SK-N-SH treated with all-trans-retinoic acid at 6 μM for 48 hours (cell line): ENCODE measurements around the gene C2CD3.
A peak's percentile ranks its signal among the peaks of the same experiment; 100 is the strongest.

Experiments used
- ATAC-seq: fragments of 200-7000 bp; cut with Tn5 transposase; 3 replicates; pipeline ENCODE4 v1.9.1; 2020; ENCODE audit warnings: mild to moderate bottlenecking, moderate library complexity
- ARNTL ChIP-seq: fragments of 450-650 bp; formaldehyde crosslinking; IDR thresholded peaks from 2 replicates; pipeline ENCODE4 v1.5.0; 2020; ENCODE audit warnings: low read depth, mild to moderate bottlenecking, moderate library complexity, borderline replicate concordance
- BACH2 ChIP-seq: fragments of 250-450 bp; sonication (Bioruptor Pico); IDR thresholded peaks from 2 replicates; pipeline ENCODE4 v1.9.0; 2021; ENCODE audit warnings: mild to moderate bottlenecking, borderline replicate concordance
- CSDC2 ChIP-seq: fragments of 250-450 bp; sonication (Bioruptor Pico); IDR thresholded peaks from 2 replicates; pipeline ENCODE4 v1.5.0; 2020; ENCODE audit warnings: mild to moderate bottlenecking, moderate library complexity
- CSRNP3 ChIP-seq: fragments of 250-450 bp; sonication (Bioruptor Pico); IDR thresholded peaks from 2 replicates; pipeline ENCODE4 v1.5.1; 2021; ENCODE audit warnings: mild to moderate bottlenecking, moderate library complexity
- ESRRG ChIP-seq: fragments of 250-450 bp; sonication (Bioruptor Pico); IDR thresholded peaks from 2 replicates; pipeline ENCODE4 v1.6.1; 2021; ENCODE audit warnings: mild to moderate bottlenecking
- GLIS3 ChIP-seq: fragments of 250-450 bp; sonication (Bioruptor Pico); IDR thresholded peaks from 2 replicates; pipeline ENCODE4 v1.5.0; 2020; ENCODE audit warnings: mild to moderate bottlenecking, moderate library complexity
- ISL1 ChIP-seq: fragments of 250-450 bp; sonication (Bioruptor Pico); IDR thresholded peaks from 2 replicates; pipeline ENCODE4 v2.1.2; 2022; ENCODE audit warnings: mild to moderate bottlenecking, moderate library complexity
- OSR1 ChIP-seq: fragments of 250-450 bp; sonication (Bioruptor Pico); IDR thresholded peaks from 2 replicates; pipeline ENCODE4 v1.8.0; 2022; ENCODE audit warnings: moderate library complexity, mild to moderate bottlenecking, inconsistent platforms
- PPARA ChIP-seq: fragments of 250-450 bp; sonication (Bioruptor Pico); IDR thresholded peaks from 2 replicates; pipeline ENCODE4 v1.5.0; 2020; ENCODE audit warnings: mild to moderate bottlenecking, borderline replicate concordance
- SNAI2 ChIP-seq: fragments of 250-450 bp; sonication (Bioruptor Pico); IDR thresholded peaks from 2 replicates; pipeline ENCODE4 v1.5.0; 2020; ENCODE audit warnings: mild to moderate bottlenecking, moderate library complexity
- TCF4 ChIP-seq: fragments of 250-450 bp; sonication (Bioruptor Pico); IDR thresholded peaks from 2 replicates; pipeline ENCODE4 v1.8.0; 2021; ENCODE audit warnings: mild to moderate bottlenecking, moderate library complexity, borderline replicate concordance
- TOX ChIP-seq: fragments of 250-450 bp; sonication (Bioruptor Pico); IDR thresholded peaks from 2 replicates; pipeline ENCODE4 v1.8.0; 2021; ENCODE audit warnings: mild to moderate bottlenecking, moderate library complexity, borderline replicate concordance
- TSHZ2 ChIP-seq: fragments of 250-450 bp; sonication (Bioruptor Pico); IDR thresholded peaks from 2 replicates; pipeline ENCODE4 v1.5.0; 2020; ENCODE audit warnings: mild to moderate bottlenecking, moderate library complexity
- ZC3H10 ChIP-seq: fragments of 250-450 bp; sonication (Bioruptor Pico); IDR thresholded peaks from 2 replicates; pipeline ENCODE4 v1.5.1; 2021; ENCODE audit warnings: mild to moderate bottlenecking, moderate library complexity
- ZFP3 ChIP-seq: fragments of 250-450 bp; sonication (Bioruptor Pico); IDR thresholded peaks from 2 replicates; pipeline ENCODE4 v1.5.0; 2020; ENCODE audit warnings: mild to moderate bottlenecking, moderate library complexity
- ZFP30 ChIP-seq: fragments of 450-650 bp; formaldehyde crosslinking; IDR thresholded peaks from 2 replicates; pipeline ENCODE4 v1.5.0; 2022; ENCODE audit warnings: mild to moderate bottlenecking, moderate library complexity
- ZNF565 ChIP-seq: fragments of 450-650 bp; formaldehyde crosslinking; conservative IDR thresholded peaks from 2 replicates; pipeline ENCODE4 v1.5.0; 2020; ENCODE audit warnings: low read depth, mild to moderate bottlenecking, moderate library complexity
- TF ChIP-seq, protein P1 (sequence below): fragments of 250-450 bp; sonication (Bioruptor Pico); IDR thresholded peaks from 2 replicates; pipeline ENCODE4 v1.5.1; 2020; ENCODE audit warnings: low read depth, mild to moderate bottlenecking, moderate library complexity
- TF ChIP-seq, protein P2 (sequence below): fragments of 250-450 bp; sonication (Bioruptor Pico); IDR thresholded peaks from 2 replicates; pipeline ENCODE4 v1.8.0; 2021; ENCODE audit warnings: low read depth, mild to moderate bottlenecking, moderate library complexity, borderline replicate concordance

C2CD3 gene

DNA sequence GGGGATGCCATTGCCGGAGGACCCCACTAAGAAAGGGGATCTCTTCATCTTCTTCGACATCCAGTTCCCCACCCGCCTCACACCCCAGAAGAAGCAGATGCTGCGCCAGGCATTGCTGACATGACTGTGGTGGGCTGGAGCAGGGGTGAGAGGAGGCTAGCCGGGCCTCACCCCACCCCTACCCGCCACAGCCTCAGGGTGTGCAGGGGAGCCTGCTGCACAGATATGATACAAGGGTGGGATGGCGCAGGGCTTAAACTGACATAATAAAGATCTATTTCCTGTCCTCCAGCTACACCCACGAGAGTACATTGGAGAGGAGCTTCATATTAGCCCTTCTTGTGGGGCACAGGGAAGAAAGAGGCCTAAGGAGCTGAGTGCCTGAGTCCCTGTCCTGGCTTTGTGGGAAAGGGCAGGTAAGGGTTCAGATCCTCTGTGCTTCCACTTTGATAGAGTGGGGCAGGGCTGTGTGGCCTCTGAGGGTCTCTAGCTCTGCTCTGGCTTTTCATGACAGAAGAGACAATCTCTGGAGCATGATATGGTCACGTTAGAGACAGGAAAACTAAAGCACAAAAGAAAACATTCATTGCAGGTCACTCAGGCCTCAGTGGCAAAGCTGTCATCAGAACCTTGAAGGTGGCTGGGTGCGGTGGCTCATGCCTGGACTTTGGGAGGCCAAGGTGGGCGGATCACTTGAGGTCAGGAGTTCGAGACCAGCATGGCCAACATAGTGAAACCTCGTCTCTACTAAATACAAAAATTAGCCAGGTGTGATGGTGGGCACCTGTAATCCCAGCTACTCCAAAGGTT is 200.6 kb downstream of the C2CD3 start:
- peak; percentile 6; the same call in 2 of the 3 replicates for ATAC-seq

GRCh38 chr11:73969091-73969490 is 201.7 kb downstream of the C2CD3 start:
- ATAC-seq = no peak
- no peak for TF ChIP-seq ZC3H10
- TF ChIP-seq ESRRG (CRISPR knock-in tag) = no peak
- TF ChIP-seq, protein P1, sequence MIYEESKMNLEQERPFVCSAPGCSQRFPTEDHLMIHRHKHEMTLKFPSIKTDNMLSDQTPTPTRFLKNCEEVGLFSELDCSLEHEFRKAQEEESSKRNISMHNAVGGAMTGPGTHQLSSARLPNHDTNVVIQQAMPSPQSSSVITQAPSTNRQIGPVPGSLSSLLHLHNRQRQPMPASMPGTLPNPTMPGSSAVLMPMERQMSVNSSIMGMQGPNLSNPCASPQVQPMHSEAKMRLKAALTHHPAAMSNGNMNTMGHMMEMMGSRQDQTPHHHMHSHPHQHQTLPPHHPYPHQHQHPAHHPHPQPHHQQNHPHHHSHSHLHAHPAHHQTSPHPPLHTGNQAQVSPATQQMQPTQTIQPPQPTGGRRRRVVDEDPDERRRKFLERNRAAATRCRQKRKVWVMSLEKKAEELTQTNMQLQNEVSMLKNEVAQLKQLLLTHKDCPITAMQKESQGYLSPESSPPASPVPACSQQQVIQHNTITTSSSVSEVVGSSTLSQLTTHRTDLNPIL = no peak
- TF ChIP-seq CSRNP3 (CRISPR knock-in tag) = no peak
- TF ChIP-seq ISL1 (CRISPR knock-in tag) = no peak
- no peak for TF ChIP-seq CSDC2 (CRISPR knock-in tag)
- TF ChIP-seq, protein P2, sequence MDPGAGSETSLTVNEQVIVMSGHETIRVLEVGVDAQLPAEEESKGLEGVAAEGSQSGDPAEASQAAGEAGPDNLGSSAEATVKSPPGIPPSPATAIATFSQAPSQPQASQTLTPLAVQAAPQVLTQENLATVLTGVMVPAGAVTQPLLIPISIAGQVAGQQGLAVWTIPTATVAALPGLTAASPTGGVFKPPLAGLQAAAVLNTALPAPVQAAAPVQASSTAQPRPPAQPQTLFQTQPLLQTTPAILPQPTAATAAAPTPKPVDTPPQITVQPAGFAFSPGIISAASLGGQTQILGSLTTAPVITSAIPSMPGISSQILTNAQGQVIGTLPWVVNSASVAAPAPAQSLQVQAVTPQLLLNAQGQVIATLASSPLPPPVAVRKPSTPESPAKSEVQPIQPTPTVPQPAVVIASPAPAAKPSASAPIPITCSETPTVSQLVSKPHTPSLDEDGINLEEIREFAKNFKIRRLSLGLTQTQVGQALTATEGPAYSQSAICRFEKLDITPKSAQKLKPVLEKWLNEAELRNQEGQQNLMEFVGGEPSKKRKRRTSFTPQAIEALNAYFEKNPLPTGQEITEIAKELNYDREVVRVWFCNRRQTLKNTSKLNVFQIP (CRISPR knock-in tag) = no peak
- TF ChIP-seq ARNTL (CRISPR knock-in tag) = no peak
- TF ChIP-seq GLIS3 (CRISPR knock-in tag) = no peak
- TF ChIP-seq TSHZ2 (CRISPR knock-in tag) = no peak
- TF ChIP-seq ZFP30 (CRISPR knock-in tag) = no peak

More for the DNA sequence above, 200.6 kb downstream of the C2CD3 start:
- no peak for TF ChIP-seq ZFP30 (CRISPR knock-in tag)
- no peak for TF ChIP-seq ISL1 (CRISPR knock-in tag)
- no peak for TF ChIP-seq OSR1 (CRISPR knock-in tag)
- TF ChIP-seq ZNF565 (CRISPR knock-in tag) = no peak
- TF ChIP-seq GLIS3 (CRISPR knock-in tag) = no peak
- no peak for TF ChIP-seq TOX (CRISPR knock-in tag)
- TF ChIP-seq TCF4 (CRISPR knock-in tag) = no peak
- no peak for TF ChIP-seq SNAI2
- TF ChIP-seq CSRNP3 (CRISPR knock-in tag) = no peak

DNA sequence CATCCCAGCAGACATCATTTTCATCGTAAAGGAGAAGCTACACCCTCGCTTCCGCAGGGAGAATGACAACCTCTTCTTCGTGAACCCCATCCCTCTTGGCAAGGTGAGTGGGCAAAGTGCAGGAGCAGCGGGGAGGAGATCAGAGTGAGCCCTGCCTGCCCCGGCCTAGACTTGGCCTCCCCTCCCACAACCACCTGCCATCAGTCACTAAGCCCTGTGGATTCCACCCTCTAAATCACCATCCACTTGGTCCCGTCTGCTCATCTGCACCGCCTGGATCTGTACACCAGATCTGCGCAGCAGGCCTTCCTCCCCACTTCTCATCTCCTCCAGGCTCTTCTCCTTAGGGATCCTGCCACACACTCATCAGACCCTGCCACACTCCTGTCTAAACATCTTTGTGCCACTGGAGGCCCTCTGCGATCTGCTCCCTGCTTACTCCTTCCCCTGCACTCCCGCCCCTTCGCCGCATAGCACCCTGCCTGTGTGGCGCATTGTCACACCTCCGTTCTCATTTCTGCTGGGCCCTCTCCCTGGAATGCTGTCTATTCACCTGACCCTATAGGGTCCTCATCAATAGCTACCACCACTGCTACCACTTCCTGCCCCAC is 202.3 kb downstream of the C2CD3 start:
- no peak for TF ChIP-seq ZC3H10
- no peak for TF ChIP-seq ISL1 (CRISPR knock-in tag)
- no peak for TF ChIP-seq PPARA (CRISPR knock-in tag)
- TF ChIP-seq TSHZ2 (CRISPR knock-in tag) = no peak
- no peak for TF ChIP-seq SNAI2
- TF ChIP-seq ESRRG (CRISPR knock-in tag) = no peak
- TF ChIP-seq ZFP3 = no peak
- TF ChIP-seq BACH2 (CRISPR knock-in tag) = no peak
- TF ChIP-seq, all 23 proteins: peak for 0
- no peak for ATAC-seq
